ENCODE measurements around the gene AKAIN1. TPM values are rescaled to one million over a fixed set of nuclear protein-coding genes. Genes with fewer than 3 reads are reported as not detected.

The AKAIN1 gene
- total and polyA plus RNA-seq, 2 of the 8 experiments (the other 6 are each of a cell fraction or from before 2014, with no cell fraction given), result not detected

- H4K91ac ChIP-seq (replicated peaks; ENCODE audit: insufficient read length, low read length), result no peak overlapping the region
- H2BK5ac ChIP-seq (ENCODE audit: low read depth, low read length), result no peak overlapping the region
- WGBS, 2 experiments (ENCODE audit: extremely low coverage in 1 of 2, insufficient coverage in 1 of 2, insufficient read length in 1 of 2, insufficient replicate concordance in 2 of 2, low coverage in 1 of 2, low lambda C conversion rate in 2 of 2, missing lambda C conversion rate in 1 of 2), result 73% methylated on average over 4 of the region's 4 CpGs; no CpG with 5 or more reads in 1 of the 2 experiments
- FAIRE-seq (no peak), DNase-seq (ENCODE audit: low read depth in 1 of 2, low spot score in 2 of 2) (no peak)
- H3K4me1 ChIP-seq (replicated peaks in 1 of 4; ENCODE audit: control insufficient read depth in 3 of 4, insufficient read depth in 4 of 4, low read length in 3 of 4), result no peaks in the 10 kb centered on the region
- H2BK120ac ChIP-seq (replicated peaks; ENCODE audit: low read depth, low read length), result no peak overlapping the region
- H3K9me3 ChIP-seq (ENCODE audit: insufficient read depth in 2 of 2, low read depth in 1 of 2, low read length in 1 of 2), result no peaks in the 10 kb centered on the region
- no peak overlapping the region for H3K4me3 ChIP-seq (ENCODE audit: extremely low read depth in 1 of 4, insufficient read depth in 2 of 4, low read depth in 3 of 4, low read length in 4 of 4)
- no peaks in the 10 kb centered on the region for H3K36me3 ChIP-seq (ENCODE audit: control insufficient read depth in 2 of 4, insufficient read depth in 4 of 4, low read length in 3 of 4)
- H3K18ac ChIP-seq (ENCODE audit: extremely low read depth, low read length), result no peak overlapping the region
- H3K9ac ChIP-seq (replicated peaks in 1 of 4; ENCODE audit: extremely low read depth in 1 of 4, low read depth in 3 of 4, low read length in 3 of 4), result no peak overlapping the region
- H2AFZ ChIP-seq (ENCODE audit: low read length), result no peak overlapping the region
- peaks cover 0 to 1% (median 0%) of the 10 kb centered on the region in 4 experiments; a peak in 1 of 7 replicates for H3K27me3 ChIP-seq (replicated peaks in 1 of 4; ENCODE audit: control insufficient read depth in 3 of 4, extremely low read depth in 1 of 4, insufficient read depth in 3 of 4, low read length in 3 of 4)
- no peak overlapping the region for H3K27ac ChIP-seq (ENCODE audit: low read depth, low read length)
- no peak overlapping the region for H2BK12ac ChIP-seq (ENCODE audit: low read depth, low read length)
- H3K4me2 ChIP-seq (ENCODE audit: insufficient read depth in 1 of 2, low read depth in 2 of 2, low read length in 2 of 2), result no peak overlapping the region
- H4K20me1 ChIP-seq (replicated peaks in 1 of 2; ENCODE audit: control insufficient read depth in 1 of 2, insufficient read depth in 2 of 2, low read length in 2 of 2), result no peaks in the 10 kb centered on the region
- H3K56ac ChIP-seq (replicated peaks; ENCODE audit: insufficient read length, low read depth, low read length), result no peak overlapping the region
- POLR2A ChIA-PET (ENCODE audit: partially characterized antibody), result interaction anchor here (1.5 kb wide), 1 partner anchor 87 kb away, joined by 3 read pairs; no protein-coding TSS in a partner anchor
- no peaks in the 10 kb centered on the region for H3K79me1 ChIP-seq (ENCODE audit: low read depth, low read length)
- no peak overlapping the region for H3K23ac ChIP-seq (ENCODE audit: insufficient read length)
- no peaks in the 10 kb centered on the region for H3K23me2 ChIP-seq (ENCODE audit: low read depth, low read length)
- no peak overlapping the region for H4K5ac ChIP-seq (ENCODE audit: insufficient read length, low read depth, low read length)
- H3K79me2 ChIP-seq (ENCODE audit: control insufficient read depth in 1 of 2, insufficient read depth in 2 of 2, low read length in 2 of 2), result no peaks in the 10 kb centered on the region
- CTCF ChIA-PET (ENCODE audit: partially characterized antibody), result interaction anchor here (0.7 to 1.0 kb wide), 3 partner anchors 8 to 491 kb away, joined by 3 to 4 read pairs (median 3); no protein-coding TSS in a partner anchor
- no peak overlapping the region for H2AK5ac ChIP-seq (ENCODE audit: low read depth, low read length)
- no peak overlapping the region for H2BK15ac ChIP-seq (ENCODE audit: low read length)
- H4K8ac ChIP-seq (ENCODE audit: extremely low read depth, insufficient read depth, low read length), result no peak overlapping the region
- H2BK20ac ChIP-seq (ENCODE audit: low read length), result no peak overlapping the region
- H3K14ac ChIP-seq (ENCODE audit: insufficient read length), result no peak overlapping the region
- no peak overlapping the region for H3K4ac ChIP-seq (replicated peaks; ENCODE audit: insufficient read length, low read depth, low read length)
- TF ChIP-seq TBP (IDR thresholded peaks at IDR 0.05; ENCODE audit: low read depth, low read length) (no peak), CBX8 (IDR thresholded peaks at IDR 0.05; ENCODE audit: borderline replicate concordance, low read depth, low read length) (no peak), SAP30 (IDR thresholded peaks at IDR 0.05; ENCODE audit: insufficient read depth, insufficient replicate concordance, low read length) (no peak), SRF (IDR thresholded peaks at IDR 0.05; ENCODE audit: low read depth, low read length) (no peak), RAD21 (IDR thresholded peaks at IDR 0.05 in 1 of 2, conservative IDR thresholded peaks at IDR 0.05 in 1 of 2; ENCODE audit: low read depth in 2 of 2, low read length in 2 of 2) (no peak), ASH2L (IDR thresholded peaks at IDR 0.05; ENCODE audit: low read length) (no peak), JUND (IDR thresholded peaks at IDR 0.05; ENCODE audit: low read length) (no peak), EZH2 (IDR thresholded peaks at IDR 0.05; ENCODE audit: low read depth, low read length, severe bottlenecking) (no peak), GABPA (IDR thresholded peaks at IDR 0.05; ENCODE audit: borderline replicate concordance, insufficient read depth, low read length) (no peak), BRCA1 (IDR thresholded peaks at IDR 0.05; ENCODE audit: low read depth, low read length) (no peak), TCF12 (IDR thresholded peaks at IDR 0.05; ENCODE audit: low read depth, low read length) (no peak), YY1 (IDR thresholded peaks at IDR 0.05; ENCODE audit: low read depth, low read length) (no peak), POLR2AphosphoS5 (IDR thresholded peaks at IDR 0.05; ENCODE audit: low read depth, low read length) (no peak), BACH1 (IDR thresholded peaks at IDR 0.05; ENCODE audit: low read length) (no peak)
These were observed 10.6 kb upstream of the AKAIN1 start for GRCh38 chr18:5207471-5208150.
